ENCODE measurements around the gene MALAT1.
"Not testable (repeated sequence)": the region's sequence is repeated elsewhere in the genome, so short reads cannot be mapped to it uniquely, and the experiment has no call there.

The MALAT1 gene

GRCh38 chr11:65522718-65523630, 24.1 kb downstream of the MALAT1 start:
- not testable (repeated sequence) for DNase-seq

GRCh38 chr11:65523631-65523968, 24.8 kb downstream of the MALAT1 start:
- DNase-seq = not testable (repeated sequence)

- no peak for DNase-seq
These were observed 25.3 kb downstream of the MALAT1 start for GRCh38 chr11:65524014-65524740.

GRCh38 chr11:65524741-65525545, 26.1 kb downstream of the MALAT1 start, which contains the start of gene SCYL1:
Gene SCYL1 (plus strand): TSS chr11:65525083. CDS start chr11:65525154, 71 bp downstream.
- DNase-seq = no peak

- no peak for DNase-seq
These were observed 27.0 kb downstream of the MALAT1 start for GRCh38 chr11:65525546-65526480.

GRCh38 chr11:65526744-65527143, 27.9 kb downstream of the MALAT1 start:
- DNase-seq = no peak

GRCh38 chr11:65528819-65529350, 30.0 kb downstream of the MALAT1 start:
- no peak for DNase-seq

- no peak for DNase-seq
These were observed 30.8 kb downstream of the MALAT1 start for GRCh38 chr11:65529475-65530156.

- DNase-seq = no peak
These were observed 31.3 kb downstream of the MALAT1 start for GRCh38 chr11:65530157-65530496.

GRCh38 chr11:65532388-65533064, 33.7 kb downstream of the MALAT1 start:
- DNase-seq = no peak

GRCh38 chr11:65535102-65535501, 36.3 kb downstream of the MALAT1 start:
- DNase-seq = no peak

- no peak for DNase-seq
These were observed 37.8 kb downstream of the MALAT1 start for GRCh38 chr11:65536412-65537295.

GRCh38 chr11:65537296-65537597, 38.4 kb downstream of the MALAT1 start:
- no peak for DNase-seq

GRCh38 chr11:65537620-65538231, 38.9 kb downstream of the MALAT1 start:
- no peak for DNase-seq

- DNase-seq = no peak
These were observed 39.5 kb downstream of the MALAT1 start for GRCh38 chr11:65538232-65538914.

GRCh38 chr11:65538915-65539743, 40.3 kb downstream of the MALAT1 start:
- no peak for DNase-seq

- no peak for DNase-seq
These were observed 41.0 kb downstream of the MALAT1 start for GRCh38 chr11:65539744-65540289.

Data from cortex of kidney (tissue), 1 donor.